ENCODE measurements around the gene MRPS2.
"Not testable (repeated sequence)": the region's sequence is repeated elsewhere in the genome, so short reads cannot be mapped to it uniquely, and the experiment has no call there.

MRPS2 gene

GRCh38 chr9:135512904-135513303 lies 12.4 kb downstream of the MRPS2 start:
- DNase-seq (ENCODE audit: low read depth in 2 of 2), result peak in 1 of 2 donors; percentile 54

GRCh38 chr9:135513351-135513846 lies 12.9 kb downstream of the MRPS2 start:
- H3K4me3 ChIP-seq (replicated peaks in 1 of 2; ENCODE audit: low read depth in 2 of 2, low read length in 2 of 2), result no peak overlapping the region
- peak in 1 of 2 donors; percentile 56 for DNase-seq (ENCODE audit: low read depth in 2 of 2)
- no peak for TF ChIP-seq CTCF (IDR thresholded peaks at IDR 0.05; ENCODE audit: low read depth, low read length)

More at GRCh38 chr9:135512904-135513303, 12.4 kb downstream of the MRPS2 start:
- no peak overlapping the region for H3K4me3 ChIP-seq (replicated peaks in 1 of 2; ENCODE audit: low read depth in 2 of 2, low read length in 2 of 2)
- no peak for TF ChIP-seq CTCF (IDR thresholded peaks at IDR 0.05; ENCODE audit: low read depth, low read length)

GRCh38 chr9:135513906-135514305 lies 13.4 kb downstream of the MRPS2 start:
- H3K4me3 ChIP-seq (replicated peaks in 1 of 2; ENCODE audit: low read depth in 2 of 2, low read length in 2 of 2); DNase-seq (ENCODE audit: low read depth in 2 of 2): not testable (repeated sequence)

- DNase-seq (ENCODE audit: low read depth in 2 of 2), result no peak
- TF ChIP-seq CTCF (IDR thresholded peaks at IDR 0.05; ENCODE audit: low read depth, low read length), result no peak
Measured at GRCh38 chr9:135514342-135515082, 14.0 kb downstream of the MRPS2 start.

GRCh38 chr9:135515083-135515951 lies 14.8 kb downstream of the MRPS2 start:
- TF ChIP-seq CTCF (IDR thresholded peaks at IDR 0.05; ENCODE audit: low read depth, low read length), result no peak
- no peak overlapping the region for H3K4me3 ChIP-seq (replicated peaks in 1 of 2; ENCODE audit: low read depth in 2 of 2, low read length in 2 of 2)
- DNase-seq (ENCODE audit: low read depth in 2 of 2), result no peak

More at GRCh38 chr9:135514342-135515082, 14.0 kb downstream of the MRPS2 start:
- no peak overlapping the region for H3K4me3 ChIP-seq (replicated peaks in 1 of 2; ENCODE audit: low read depth in 2 of 2, low read length in 2 of 2)

- no peak for TF ChIP-seq CTCF (IDR thresholded peaks at IDR 0.05; ENCODE audit: low read depth, low read length)
- no peak overlapping the region for H3K4me3 ChIP-seq (replicated peaks in 1 of 2; ENCODE audit: low read depth in 2 of 2, low read length in 2 of 2)
- peak in 1 of 2 donors; percentile 34 for DNase-seq (ENCODE audit: low read depth in 2 of 2)
Measured at GRCh38 chr9:135516132-135516860, 15.8 kb downstream of the MRPS2 start.
